ENCODE measurements around the gene GALK1. TPM values are rescaled to one million over a fixed set of nuclear protein-coding genes. Genes with fewer than 3 reads are reported as not detected.

The GALK1 gene
- total and polyA plus RNA-seq, 2 of the 13 experiments (the other 11 are each of a cell fraction or from before 2014, with no cell fraction given): 59.9 to 93.6 TPM

- peak; percentile 93 for TF ChIP-seq ZFP91 (CRISPR knock-in tag; IDR thresholded peaks at IDR 0.05; ENCODE audit: borderline replicate concordance)
- peak; percentile 83 for TF ChIP-seq ZNF160 (CRISPR knock-in tag; IDR thresholded peaks at IDR 0.05)
- TF ChIP-seq RXRA (CRISPR knock-in tag; IDR thresholded peaks at IDR 0.05): peak; percentile 79
- peak; percentile 66; the same call in 1 of the 2 replicates for TF ChIP-seq ZNF317 (CRISPR knock-in tag; IDR thresholded peaks at IDR 0.05)
- TF ChIP-seq ZC3H13 (CRISPR knock-in tag; IDR thresholded peaks at IDR 0.05): peak; percentile 93
- TF ChIP-seq ZNF597 (CRISPR knock-in tag; IDR thresholded peaks at IDR 0.05): no peak
- TF ChIP-seq, protein P1, sequence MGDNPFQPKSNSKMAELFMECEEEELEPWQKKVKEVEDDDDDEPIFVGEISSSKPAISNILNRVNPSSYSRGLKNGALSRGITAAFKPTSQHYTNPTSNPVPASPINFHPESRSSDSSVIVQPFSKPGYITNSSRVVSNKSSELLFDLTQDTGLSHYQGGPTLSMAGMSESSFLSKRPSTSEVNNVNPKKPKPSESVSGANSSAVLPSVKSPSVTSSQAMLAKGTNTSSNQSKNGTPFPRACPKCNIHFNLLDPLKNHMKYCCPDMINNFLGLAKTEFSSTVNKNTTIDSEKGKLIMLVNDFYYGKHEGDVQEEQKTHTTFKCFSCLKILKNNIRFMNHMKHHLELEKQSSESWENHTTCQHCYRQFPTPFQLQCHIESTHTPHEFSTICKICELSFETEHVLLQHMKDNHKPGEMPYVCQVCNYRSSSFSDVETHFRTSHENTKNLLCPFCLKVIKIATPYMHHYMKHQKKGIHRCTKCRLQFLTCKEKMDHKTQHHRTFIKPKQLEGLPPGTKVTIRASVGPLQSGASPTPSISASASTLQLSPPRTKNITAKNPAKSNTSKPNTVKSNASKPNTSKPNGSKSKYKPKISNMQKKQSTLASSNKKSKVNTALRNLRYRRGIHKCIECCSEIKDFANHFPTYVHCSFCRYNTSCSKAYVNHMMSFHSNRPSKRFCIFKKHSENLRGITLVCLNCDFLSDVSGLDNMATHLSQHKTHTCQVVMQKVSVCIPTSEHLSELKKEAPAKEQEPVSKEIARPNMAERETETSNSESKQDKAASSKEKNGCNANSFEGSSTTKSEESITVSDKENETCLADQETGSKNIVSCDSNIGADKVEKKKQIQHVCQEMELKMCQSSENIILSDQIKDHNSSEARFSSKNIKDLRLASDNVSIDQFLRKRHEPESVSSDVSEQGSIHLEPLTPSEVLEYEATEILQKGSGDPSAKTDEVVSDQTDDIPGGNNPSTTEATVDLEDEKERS (CRISPR knock-in tag; IDR thresholded peaks at IDR 0.05): no peak
- TF ChIP-seq SOX5 (CRISPR knock-in tag; IDR thresholded peaks at IDR 0.05; ENCODE audit: borderline replicate concordance): no peak; the same call in 1 of the 2 replicates
- TF ChIP-seq IKZF5 (CRISPR knock-in tag; IDR thresholded peaks at IDR 0.05): peak; percentile 86; the same call in 1 of the 2 replicates
- TF ChIP-seq MIXL1 (CRISPR knock-in tag; IDR thresholded peaks at IDR 0.05): peak; percentile 39; the same call in 1 of the 2 replicates
- TF ChIP-seq DPF2 (CRISPR knock-in tag; IDR thresholded peaks at IDR 0.05; ENCODE audit: borderline replicate concordance, low read depth): peak; percentile 17; the same call in 1 of the 2 replicates
- peak; percentile 85; the same call in 1 of the 2 replicates for TF ChIP-seq KMT2A (CRISPR knock-in tag; IDR thresholded peaks at IDR 0.05)
- TF ChIP-seq ARID3A (IDR thresholded peaks at IDR 0.05; ENCODE audit: low read depth, low read length): no peak
- no peak for TF ChIP-seq ZNF484 (CRISPR knock-in tag; IDR thresholded peaks at IDR 0.05; ENCODE audit: borderline replicate concordance, low read depth)
- TF ChIP-seq SMARCC2 (IDR thresholded peaks at IDR 0.05): no peak
- TF ChIP-seq AHR (CRISPR knock-in tag; IDR thresholded peaks at IDR 0.05): peak; percentile 99
- 0 out of 2 replicates have a peak, but pooled peaks have one; percentile 55 for TF ChIP-seq ZNF562 (CRISPR knock-in tag; IDR thresholded peaks at IDR 0.05; ENCODE audit: borderline replicate concordance)
- TF ChIP-seq TOPORS (CRISPR knock-in tag; IDR thresholded peaks at IDR 0.05): no peak
- TF ChIP-seq ZNF138 (CRISPR knock-in tag; IDR thresholded peaks at IDR 0.05; ENCODE audit: low read depth): peak; percentile 95
- no peak for TF ChIP-seq ZNF496 (CRISPR knock-in tag; IDR thresholded peaks at IDR 0.05; ENCODE audit: insufficient replicate concordance)
- TF ChIP-seq ATF1 (CRISPR knock-in tag; IDR thresholded peaks at IDR 0.05): peak; percentile 96
Observed at GRCh38 chr17:75779250-75779986, 14.4 kb upstream of the GALK1 start (continued).

Measured in HepG2 (cell line).